EL (cell line): ENCODE measurements around the gene S100A5.
A peak's percentile ranks its signal among the peaks of the same experiment; 100 is the strongest.

Source experiments
- DNase-seq: peaks from one replicate; pipeline ENCODE4 v3.0.0-alpha.2; 2016

Gene S100A5

GRCh38 chr1:153546796-153547559 is 6.2 kb upstream of the S100A5 start:
- DNase-seq, result no peak

GRCh38 chr1:153546371-153546770 is 5.6 kb upstream of the S100A5 start:
- no peak for DNase-seq

DNA sequence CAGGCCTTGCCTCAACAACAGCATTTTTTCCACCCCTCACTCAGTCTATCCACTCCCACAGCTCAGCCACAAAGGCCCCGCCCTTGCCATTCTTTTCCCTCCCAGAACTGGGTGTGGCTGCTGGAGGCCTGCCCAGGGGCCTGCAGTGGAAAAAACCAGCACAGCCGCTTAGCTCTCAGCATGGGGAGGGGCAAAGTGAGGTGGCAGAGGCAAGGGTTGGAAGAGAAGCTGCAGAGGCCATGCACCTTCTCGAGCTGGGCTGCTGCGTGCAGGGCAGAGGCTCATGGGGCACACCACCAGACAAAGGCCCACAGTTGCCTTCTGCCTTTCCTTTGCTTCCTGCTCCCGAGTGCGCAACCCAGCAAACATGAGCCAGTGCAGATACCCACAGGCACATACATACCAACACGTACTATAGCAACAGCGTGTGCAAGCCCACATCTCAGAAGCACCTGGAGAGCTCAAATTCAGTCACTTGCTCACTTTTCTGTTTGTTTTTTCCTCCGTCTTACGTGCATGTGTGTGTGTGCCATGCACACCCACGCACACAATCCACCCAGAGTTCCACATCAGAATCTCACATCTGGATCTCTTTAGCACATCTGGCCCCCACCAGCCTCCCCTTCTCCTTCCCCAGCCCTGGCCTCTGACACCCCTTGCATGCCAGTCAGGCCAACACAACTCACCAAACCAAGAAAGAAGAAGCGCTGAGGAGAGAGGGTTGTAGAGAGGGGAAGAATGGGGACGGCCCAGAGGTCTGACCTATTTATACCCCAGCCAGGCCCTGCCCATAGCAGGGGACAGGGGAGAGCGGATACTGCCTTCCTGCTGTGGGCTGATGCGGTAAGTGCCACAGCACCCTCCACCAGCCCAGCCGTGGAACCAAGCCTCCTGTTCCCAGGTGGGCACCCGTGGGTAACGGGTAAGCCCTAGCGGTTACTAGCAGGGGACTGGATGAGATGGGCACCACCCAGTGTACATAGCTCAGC is 4.6 kb upstream of the S100A5 start, which contains the start of gene S100A4:
Gene S100A4, minus strand, starts transcription at position 740 of the 989 bp plus-strand sequence. CDS start 1,012 bp downstream, outside the sequence.
- peak; percentile 92 for DNase-seq

DNA sequence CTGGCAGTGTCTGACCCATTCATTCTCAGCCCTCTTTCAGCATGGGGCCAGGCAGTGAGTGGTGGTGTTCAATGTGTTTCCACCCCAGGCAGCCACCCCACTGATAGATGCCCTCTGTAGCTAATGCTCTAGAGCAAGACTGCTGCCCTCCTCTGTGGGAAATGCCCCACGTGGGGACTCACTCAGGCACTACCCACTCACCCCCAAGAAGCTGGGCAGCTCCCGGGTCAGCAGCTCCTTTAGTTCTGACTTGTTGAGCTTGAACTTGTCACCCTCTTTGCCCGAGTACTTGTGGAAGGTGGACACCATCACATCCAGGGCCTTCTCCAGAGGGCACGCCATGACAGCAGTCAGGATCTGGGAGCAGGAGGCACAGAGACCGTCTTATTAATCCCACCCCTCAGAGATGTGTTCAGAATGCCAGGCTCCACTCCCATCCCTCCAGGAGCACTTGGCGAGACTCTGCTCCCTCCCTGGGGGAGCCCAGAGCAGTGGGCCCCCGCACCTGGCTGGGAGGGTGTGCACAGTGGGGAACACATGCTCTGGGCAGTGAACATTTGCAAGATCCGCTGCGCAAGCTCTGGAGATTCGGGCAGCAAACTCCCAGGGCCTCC is 3.8 kb upstream of the S100A5 start:
- no peak for DNase-seq

GRCh38 chr1:153543736-153544135 is 3.0 kb upstream of the S100A5 start:
- DNase-seq, result no peak

DNA sequence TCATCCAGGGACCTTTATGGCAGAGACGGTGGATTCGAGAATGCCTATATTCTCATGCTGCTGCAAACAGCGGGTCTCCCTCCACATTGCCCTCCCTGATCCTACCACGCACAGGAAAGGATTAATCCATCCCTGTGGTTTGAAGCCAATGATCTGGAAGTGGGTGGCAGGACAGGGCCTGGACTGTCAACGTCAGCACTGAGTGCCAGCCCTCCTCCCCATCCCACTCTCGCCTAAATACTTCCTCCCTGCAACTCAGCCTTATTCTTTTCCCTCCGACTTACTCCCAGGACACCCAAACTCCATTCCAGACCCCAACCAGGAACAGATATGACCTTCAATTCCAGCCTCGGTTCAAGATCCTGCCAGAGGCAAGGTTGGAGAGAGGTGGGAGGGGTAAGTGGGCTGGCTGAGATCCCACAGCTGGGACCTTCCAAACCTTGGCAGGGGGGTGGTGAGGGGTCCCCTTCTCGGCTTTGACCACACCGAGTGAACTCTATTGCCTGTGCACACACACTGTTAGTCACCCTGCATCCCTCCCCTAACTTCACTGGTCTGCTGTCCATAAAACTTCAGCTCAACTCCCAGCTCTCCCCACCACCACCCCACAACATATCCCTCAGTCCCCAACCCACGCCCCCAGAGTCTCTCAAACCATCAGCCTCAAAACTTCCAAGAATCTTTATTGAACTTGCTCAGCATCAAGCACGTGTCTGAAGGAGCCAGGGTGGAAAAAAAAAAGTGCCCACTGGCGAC is 2.4 kb upstream of the S100A5 start:
- DNase-seq, result no peak

DNA sequence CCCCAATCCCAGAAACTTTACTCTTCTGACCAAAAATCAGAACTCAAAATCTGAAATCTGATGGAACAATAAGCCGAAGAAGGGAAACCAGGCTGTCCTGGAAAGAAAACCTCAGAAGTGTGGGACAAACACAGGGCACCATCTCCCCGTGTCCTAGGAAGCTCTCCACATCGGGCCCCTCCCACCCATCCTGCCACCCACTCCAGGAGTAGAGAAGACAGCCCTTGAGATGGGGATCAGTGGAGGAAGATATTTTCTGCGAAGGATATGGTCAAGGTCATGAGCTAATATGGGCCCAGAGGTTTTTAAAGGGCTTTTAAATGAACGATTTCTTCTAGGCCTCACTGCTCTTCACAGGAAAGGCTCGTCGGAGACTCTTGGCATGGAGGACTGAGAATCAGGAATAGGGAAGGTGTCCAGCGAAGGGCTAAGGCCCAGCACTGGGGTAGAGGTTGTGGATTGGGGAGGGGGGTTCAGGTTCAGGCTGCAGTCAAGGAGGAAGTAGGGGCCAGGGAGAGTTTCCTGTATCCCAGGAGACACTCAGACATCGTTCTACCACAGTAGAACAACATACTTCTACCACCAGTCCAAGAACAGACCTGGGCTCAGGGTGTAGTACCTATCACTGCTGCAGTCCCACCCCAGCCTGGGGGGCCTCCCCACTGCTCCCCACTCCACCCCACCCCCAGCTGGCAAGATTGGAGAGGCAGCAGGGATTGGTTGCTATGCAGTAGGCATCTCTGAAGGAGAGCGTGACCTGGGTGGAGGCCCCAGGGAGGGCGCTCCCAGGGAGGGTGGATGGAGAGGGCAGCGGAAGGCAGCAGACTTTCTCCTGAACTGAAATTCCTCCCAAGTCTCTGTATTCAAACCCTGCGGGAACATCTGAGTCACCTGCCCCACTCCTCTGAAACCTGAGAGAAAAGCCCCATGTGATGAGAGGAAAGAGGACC is 1.2 kb upstream of the S100A5 start:
- no peak for DNase-seq

GRCh38 chr1:153539395-153540093 is 1.2 kb downstream of the S100A5 start:
- no peak for DNase-seq

- DNase-seq, result peak; percentile 64
Observed at GRCh38 chr1:153538315-153538821, 2.4 kb downstream of the S100A5 start.

DNA sequence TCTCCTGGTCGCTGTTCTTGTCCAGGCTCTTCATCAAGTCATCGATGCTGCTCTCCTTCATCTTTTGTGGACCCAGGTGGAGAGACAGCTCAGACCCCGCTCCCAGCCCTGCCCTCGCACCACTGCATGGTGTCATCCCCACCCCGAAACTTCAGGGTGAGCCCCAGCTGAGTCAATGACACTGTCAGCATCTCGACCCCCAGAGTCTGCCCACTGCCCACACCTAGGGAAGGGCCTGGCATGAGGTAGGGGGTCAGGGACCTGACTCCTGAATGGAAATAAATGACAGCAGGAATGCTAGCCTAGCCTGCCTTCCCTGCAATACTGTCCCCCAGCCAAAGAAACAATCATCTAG is 3.4 kb downstream of the S100A5 start:
- no peak for DNase-seq

- no peak for DNase-seq
Observed at GRCh38 chr1:153536671-153537375, 3.9 kb downstream of the S100A5 start.

GRCh38 chr1:153536012-153536670 is 4.6 kb downstream of the S100A5 start:
- peak; percentile 96 for DNase-seq

- DNase-seq, result peak; percentile 61
Observed at GRCh38 chr1:153535242-153536011, 5.3 kb downstream of the S100A5 start, which contains the start of gene S100A6. S100A6 (minus strand) TSS chr1:153535991; CDS start chr1:153535339, 652 bp downstream.

GRCh38 chr1:153534925-153535241 is 5.9 kb downstream of the S100A5 start:
- no peak for DNase-seq

GRCh38 chr1:153534226-153534924 is 6.4 kb downstream of the S100A5 start:
- DNase-seq, result peak; percentile 76

DNA sequence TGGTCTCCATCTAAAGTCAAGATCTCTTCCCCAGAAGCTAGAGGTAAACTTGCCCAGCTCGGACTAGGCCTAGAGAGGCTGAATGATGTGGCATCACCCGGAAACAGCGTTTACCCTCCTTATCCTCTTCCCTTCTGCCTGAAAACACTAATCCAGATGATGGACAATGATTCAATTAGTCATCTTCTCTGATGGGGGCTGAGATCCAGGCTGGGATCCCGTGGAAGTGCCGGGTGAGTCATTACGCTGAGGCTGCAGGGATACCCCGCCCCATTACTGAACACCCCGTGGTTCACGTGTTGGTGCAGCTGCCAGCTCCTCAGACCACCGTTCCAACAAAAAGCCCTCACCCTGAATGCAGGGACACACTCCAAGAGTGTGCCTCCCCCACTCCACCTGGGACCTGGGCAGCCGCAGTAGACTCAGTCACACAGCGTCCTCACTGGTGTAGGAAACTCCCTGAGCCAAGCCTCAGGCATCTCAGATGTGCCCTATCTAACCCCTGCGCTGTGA is 7.0 kb downstream of the S100A5 start:
- peak; percentile 96 for DNase-seq

DNA sequence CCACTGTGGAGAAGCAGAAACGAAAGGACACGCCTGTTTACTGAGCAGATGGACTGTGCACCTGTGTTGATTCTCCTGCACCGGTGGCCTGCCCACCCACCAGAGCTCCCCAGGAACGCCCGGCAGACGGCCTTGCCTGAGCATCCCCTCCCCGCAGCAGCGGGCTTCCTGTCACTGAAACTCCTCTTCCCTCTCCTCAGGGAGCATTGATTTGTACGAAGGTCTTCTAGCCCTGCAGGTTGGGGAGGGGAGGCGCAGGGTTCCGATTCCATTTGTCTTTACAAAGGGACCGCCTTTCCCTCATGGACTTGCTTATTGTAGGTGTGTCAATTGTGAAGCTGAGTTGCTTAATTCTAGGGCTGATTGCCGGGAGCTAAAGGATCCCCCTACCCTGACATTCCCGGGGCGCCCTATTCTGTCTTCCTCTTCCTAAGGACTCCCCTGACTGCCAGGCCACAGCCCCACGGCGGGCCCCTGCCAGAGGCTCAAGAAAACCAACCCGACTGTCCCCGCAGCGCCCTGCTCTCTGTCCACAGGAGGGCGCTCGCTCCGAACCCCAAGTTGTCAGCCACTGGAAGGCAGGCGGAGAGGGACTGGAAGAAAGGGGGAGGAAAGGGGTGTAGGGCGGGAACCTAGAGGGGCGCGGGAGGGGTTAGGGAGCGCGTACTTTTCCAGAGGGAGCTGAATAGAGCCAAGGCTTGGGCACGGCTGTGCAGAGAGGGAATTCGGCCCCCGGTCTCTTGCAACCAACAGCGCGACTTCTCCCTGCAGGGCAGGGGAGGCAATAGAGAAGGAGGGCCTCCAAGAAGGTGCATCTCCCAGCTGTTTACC is 7.8 kb downstream of the S100A5 start:
- peak; percentile 90 for DNase-seq
